GM19328 (cell line): ENCODE data around the gene DLGAP1.
"Not testable (repeated sequence)": the region's sequence is repeated elsewhere in the genome, so short reads cannot be mapped to it uniquely, and the experiment has no call there.

Experiments
- ATAC-seq: cut with Tn5 transposase; IDR thresholded peaks from one replicate; pipeline ENCODE4 v1.9.1; 2021; ENCODE audit warnings: mild to moderate bottlenecking, moderate library complexity; ENCODE audit not compliant: unreplicated experiment

Gene DLGAP1

GRCh38 chr18:4391859-4392258 is 63.2 kb downstream of the DLGAP1 start:
- no peak for ATAC-seq

DNA sequence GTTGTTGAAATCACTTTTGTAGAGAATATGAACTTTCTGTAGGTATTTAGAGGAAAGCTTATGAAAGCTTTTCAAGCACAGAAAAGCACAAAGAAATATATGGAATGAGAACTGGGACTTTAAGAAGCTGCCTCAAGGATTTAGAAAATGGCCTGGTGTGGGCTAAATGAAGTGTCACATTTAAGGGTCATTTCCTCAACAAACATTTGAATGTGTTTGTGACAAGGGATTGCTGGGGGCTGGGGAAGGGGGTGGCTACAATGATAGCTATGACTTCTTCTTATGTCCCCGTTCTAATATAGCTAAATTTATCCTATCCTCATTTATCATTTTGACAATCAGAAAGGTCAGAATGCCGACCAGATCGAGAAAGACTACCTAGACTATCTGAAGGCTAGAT is 69.2 kb downstream of the DLGAP1 start:
- ATAC-seq = no peak

DNA sequence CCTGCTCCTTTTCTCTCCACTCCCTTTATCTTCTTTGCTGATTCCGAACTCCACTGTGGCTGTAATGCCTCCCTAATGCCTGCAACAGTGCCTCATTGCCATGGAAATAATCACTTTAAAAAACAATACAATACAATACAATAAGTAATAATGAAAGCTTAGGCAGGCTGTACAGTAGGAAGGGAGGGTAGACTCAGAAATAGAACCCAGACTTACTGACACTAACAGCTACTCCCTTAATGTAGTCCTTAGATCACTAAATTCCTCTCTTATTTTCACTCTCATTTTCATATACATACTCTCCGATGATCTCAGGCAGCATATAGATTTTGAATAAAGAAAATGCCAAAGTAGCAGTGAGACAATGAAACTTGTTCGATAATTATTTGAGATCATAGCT is 70.2 kb downstream of the DLGAP1 start:
- no peak for ATAC-seq

DNA sequence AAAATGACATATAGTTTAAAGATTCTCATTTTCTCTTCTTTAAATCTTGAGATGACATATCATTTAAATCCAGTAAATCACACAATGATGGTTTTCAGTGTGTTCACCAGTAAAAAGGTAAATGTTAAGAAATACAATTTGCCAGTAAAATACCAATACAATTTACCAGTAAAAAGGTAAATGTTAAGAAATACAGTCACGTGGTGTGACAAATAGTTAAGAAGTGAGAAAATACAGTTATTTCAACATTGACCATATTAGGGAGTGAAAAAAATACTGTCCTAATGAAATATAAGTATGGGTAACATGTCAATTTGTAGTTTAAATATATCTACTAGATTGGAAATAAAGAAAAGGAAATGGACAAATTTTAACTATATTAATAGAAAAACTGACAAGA is 80.5 kb downstream of the DLGAP1 start:
- no peak for ATAC-seq

- ATAC-seq = no peak
These were observed 85.4 kb downstream of the DLGAP1 start for GRCh38 chr18:4369705-4370104.

DNA sequence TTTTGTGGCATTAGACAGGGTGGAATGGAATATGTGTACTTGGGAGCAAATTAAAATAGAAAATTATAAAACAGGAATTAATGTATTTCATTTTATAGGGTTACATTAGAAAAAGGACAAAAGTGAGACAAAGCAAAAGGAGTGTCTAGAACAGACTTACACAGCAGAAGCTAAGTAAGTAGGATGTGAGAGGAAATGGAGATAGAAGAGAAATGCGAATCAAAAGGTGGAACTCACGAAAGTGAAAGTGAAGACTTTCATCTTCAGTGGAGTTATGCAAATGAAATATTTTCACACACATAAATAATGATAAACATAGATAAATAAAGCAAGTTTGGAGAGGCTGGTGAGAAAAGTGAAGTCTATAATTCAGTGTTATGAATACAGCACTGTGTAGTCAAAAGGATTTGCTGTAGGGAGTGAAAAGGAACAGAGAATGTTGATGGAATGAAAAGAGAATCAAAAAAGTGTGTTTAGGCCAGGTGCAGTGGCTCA is 94.8 kb downstream of the DLGAP1 start:
- ATAC-seq = no peak

- ATAC-seq = no peak
These were observed 96.5 kb downstream of the DLGAP1 start for GRCh38 chr18:4358618-4359017.

GRCh38 chr18:4357579-4357978 is 97.5 kb downstream of the DLGAP1 start:
- ATAC-seq = no peak

- ATAC-seq = no peak
These were observed 98.2 kb downstream of the DLGAP1 start for GRCh38 chr18:4356929-4357328.

DNA sequence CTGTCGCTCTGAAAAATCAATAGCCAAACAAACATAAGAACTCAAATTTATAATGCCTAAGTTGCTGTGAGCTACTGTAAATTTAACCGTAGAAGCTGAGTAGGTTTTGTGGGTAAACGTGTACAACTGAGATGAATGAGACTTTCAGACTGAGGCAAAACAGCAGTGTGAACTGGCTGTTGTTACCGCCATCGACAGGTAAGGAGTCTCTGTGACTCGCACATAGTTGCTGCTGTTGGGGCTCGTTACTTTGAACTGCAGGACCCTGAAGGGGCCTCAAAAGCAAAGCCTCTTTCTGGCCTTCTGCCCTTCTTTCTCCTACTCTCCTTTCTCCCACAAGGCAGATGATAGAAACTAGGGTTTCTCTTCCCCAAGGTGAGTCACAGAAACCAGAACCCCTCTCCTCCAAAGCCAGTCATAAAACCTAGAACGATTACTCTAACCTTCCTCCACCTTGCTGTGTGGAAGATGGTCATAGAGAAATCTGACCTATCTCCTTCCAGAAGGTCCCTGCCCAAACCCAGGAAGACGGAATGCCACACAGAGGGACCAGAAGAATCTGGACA is 101.2 kb downstream of the DLGAP1 start:
- no peak for ATAC-seq

- ATAC-seq = no peak
These were observed 102.2 kb downstream of the DLGAP1 start for GRCh38 chr18:4352746-4353551.

DNA sequence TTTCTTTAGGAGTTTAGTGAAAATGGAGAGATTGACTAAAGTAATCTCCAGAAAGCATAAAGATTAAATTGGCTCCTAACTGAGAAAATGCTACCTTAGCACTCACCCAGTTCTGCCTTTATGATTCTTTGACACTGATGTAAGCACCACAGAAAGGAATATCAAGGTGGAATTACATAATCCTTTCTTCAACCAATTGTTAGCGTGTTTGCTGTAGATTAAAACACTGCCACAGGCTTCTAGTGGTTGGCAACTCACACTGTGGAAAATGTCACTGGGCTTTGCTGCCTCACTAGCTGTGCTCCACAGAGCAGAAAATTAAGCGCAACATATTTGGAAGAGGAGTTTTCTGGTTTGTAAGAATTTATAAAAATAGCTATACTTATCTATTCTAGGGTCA is 104.1 kb downstream of the DLGAP1 start:
- no peak for ATAC-seq

GRCh38 chr18:4335386-4335785 is 119.7 kb downstream of the DLGAP1 start:
- no peak for ATAC-seq

DNA sequence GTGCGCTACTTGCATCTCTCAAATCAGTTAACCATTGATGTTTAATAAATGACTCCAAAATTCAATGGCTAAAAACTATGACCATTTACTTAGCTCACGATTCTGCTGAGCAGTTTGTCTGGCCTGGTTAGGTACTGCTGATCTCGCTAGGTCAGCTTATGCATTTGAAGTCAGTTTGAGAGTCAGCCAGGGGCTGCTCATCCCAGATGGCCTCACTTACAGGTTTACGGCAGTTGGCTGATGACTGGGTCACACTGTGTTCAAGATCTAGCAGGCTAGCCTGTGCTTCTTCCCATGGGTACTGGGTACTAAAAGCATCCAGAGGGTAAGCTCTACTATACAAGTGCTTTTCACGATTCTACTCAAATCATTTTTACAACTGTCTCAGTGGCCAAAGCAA is 122.1 kb downstream of the DLGAP1 start:
- no peak for ATAC-seq

DNA sequence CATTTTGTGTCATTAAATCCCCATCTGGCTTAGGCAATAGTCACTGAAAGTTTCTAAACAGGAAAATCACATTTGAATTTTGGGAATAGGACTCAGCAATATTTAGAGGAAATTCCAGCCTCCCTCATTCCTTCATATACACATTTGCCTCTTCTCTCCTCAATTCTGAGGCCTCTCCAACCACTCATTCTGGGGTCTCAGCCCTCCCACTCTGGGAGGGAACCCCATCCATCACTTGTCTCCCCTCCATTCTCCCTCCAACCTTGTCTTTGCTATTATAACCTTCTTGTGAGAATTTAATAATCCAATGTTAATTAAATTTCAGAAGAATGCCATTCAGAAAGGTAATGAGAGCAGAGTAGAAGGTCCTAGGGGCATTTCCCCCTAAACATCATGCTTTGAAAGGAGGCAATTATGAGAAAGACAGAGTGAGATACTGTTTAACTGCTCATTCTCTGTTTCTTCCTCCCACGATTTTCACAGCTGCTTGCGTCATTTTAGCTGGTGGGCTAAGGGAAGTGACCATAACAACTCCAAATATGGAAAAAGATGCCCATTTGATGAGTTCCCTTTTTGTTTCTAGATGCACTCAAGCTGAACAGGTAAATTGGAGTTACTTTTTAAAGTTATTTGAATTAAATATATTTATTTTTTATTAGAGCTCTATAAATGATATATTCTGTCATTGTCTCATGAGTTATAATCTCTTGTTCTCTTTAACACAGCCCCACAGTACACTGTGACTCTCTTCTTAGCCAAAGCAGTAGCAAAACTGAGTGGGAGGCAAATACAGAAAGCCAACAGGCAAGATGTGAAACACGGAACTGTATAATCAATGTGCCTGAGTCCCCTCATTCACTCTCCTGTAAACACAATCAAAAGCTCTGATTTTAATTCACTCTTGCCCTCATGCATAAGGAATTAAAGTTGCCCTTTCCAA is 135.1 kb downstream of the DLGAP1 start:
- no peak for ATAC-seq

- no peak for ATAC-seq
These were observed 136.8 kb downstream of the DLGAP1 start for GRCh38 chr18:4318311-4318710.

GRCh38 chr18:4311945-4312344 is 143.2 kb downstream of the DLGAP1 start:
- not testable (repeated sequence) for ATAC-seq

DNA sequence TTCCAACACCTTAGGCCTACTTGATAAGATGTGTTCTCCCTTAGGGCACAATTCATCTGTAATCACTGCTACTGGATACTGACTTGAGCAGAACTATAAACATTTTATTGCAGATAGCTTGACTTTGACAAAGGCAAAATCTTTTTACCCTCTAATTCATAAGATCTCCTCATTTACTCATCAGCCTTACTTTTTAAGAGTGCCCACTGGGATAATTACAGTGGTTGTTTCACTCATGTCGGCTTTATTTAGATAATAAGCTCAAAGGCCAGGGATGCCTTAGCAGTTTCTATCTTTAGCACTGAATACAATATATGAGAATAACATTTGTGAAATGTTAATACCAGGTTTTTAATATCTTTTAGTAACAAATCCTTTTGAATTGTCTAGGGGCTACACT is 144.0 kb downstream of the DLGAP1 start:
- ATAC-seq = no peak

- ATAC-seq = no peak
These were observed 145.9 kb downstream of the DLGAP1 start for GRCh38 chr18:4309227-4309626.

- ATAC-seq = no peak
These were observed 146.5 kb downstream of the DLGAP1 start for GRCh38 chr18:4308576-4308975.

GRCh38 chr18:4299395-4299794 is 155.7 kb downstream of the DLGAP1 start:
- no peak for ATAC-seq
